Activated CD8-positive, alpha-beta memory T cell treated with anti-CD3 and anti-CD28 coated beads for 4 hours (primary cell): Measurements from ENCODE around the gene EPHB2.

ENCODE experiments used
- DNase-seq, 2 donors: peaks; one replicate each; pipeline ENCODE4 v3.0.0-alpha.2; 2020; ENCODE audit warnings: low read depth in 2 of 2

Gene EPHB2

GRCh38 chr1:22883406-22883805, 172.8 kb downstream of the EPHB2 start:
- DNase-seq, result no peak

GRCh38 chr1:22884806-22885530, 174.3 kb downstream of the EPHB2 start:
- no peak for DNase-seq

- no peak for DNase-seq
These were observed 175.6 kb downstream of the EPHB2 start for GRCh38 chr1:22886211-22886610.

- DNase-seq, result no peak
These were observed 176.9 kb downstream of the EPHB2 start for GRCh38 chr1:22887491-22887890.

GRCh38 chr1:22888320-22889075, 177.9 kb downstream of the EPHB2 start:
- no peak for DNase-seq

GRCh38 chr1:22889213-22889827, 178.7 kb downstream of the EPHB2 start:
- no peak for DNase-seq

GRCh38 chr1:22892789-22893188, 182.2 kb downstream of the EPHB2 start:
- DNase-seq, result no peak

- DNase-seq, result no peak
These were observed 182.7 kb downstream of the EPHB2 start for GRCh38 chr1:22893292-22893691.

- DNase-seq, result no peak
These were observed 184.7 kb downstream of the EPHB2 start for GRCh38 chr1:22895357-22895756.

- no peak for DNase-seq
These were observed 185.5 kb downstream of the EPHB2 start for GRCh38 chr1:22896184-22896583.

- DNase-seq, result no peak
These were observed 189.8 kb downstream of the EPHB2 start for GRCh38 chr1:22900451-22900850.

GRCh38 chr1:22903113-22903512, 192.5 kb downstream of the EPHB2 start:
- no peak for DNase-seq

- no peak for DNase-seq
These were observed 196.3 kb downstream of the EPHB2 start for GRCh38 chr1:22906968-22907367.

GRCh38 chr1:22907528-22907927, 196.9 kb downstream of the EPHB2 start:
- no peak for DNase-seq

GRCh38 chr1:22908880-22909426, 198.3 kb downstream of the EPHB2 start:
- no peak for DNase-seq

- no peak for DNase-seq
These were observed 199.6 kb downstream of the EPHB2 start for GRCh38 chr1:22910286-22910685.

GRCh38 chr1:22910986-22911651, 200.5 kb downstream of the EPHB2 start:
- DNase-seq, result no peak

- DNase-seq, result no peak
These were observed 201.7 kb downstream of the EPHB2 start for GRCh38 chr1:22912311-22912710.

- DNase-seq, result no peak
These were observed 202.9 kb downstream of the EPHB2 start for GRCh38 chr1:22913421-22914141.

GRCh38 chr1:22914156-22914555, 203.5 kb downstream of the EPHB2 start:
- DNase-seq, result no peak

GRCh38 chr1:22914633-22915217, 204.1 kb downstream of the EPHB2 start:
- no peak for DNase-seq
